ENCODE measurements around the gene IMMP2L. TPM values are rescaled to one million over a fixed set of nuclear protein-coding genes. Genes with fewer than 3 reads are reported as not detected.

IMMP2L gene
- polyA plus RNA-seq, 1 donor (not counting 4 experiments of a cell fraction or from before 2014, with no cell fraction given), result 14.1 TPM

- DNase-seq (ENCODE audit: low read depth, low spot score), result no peak
Observed at GRCh38 chr7:111184987-111185386, 377.3 kb downstream of the IMMP2L start.

GRCh38 chr7:111183321-111183720 is 379.0 kb downstream of the IMMP2L start:
- DNase-seq (ENCODE audit: low read depth, low spot score), result no peak
- TF ChIP-seq EZH2 (IDR thresholded peaks at IDR 0.05; ENCODE audit: low read length), result no peak
- TF ChIP-seq, protein P1, sequence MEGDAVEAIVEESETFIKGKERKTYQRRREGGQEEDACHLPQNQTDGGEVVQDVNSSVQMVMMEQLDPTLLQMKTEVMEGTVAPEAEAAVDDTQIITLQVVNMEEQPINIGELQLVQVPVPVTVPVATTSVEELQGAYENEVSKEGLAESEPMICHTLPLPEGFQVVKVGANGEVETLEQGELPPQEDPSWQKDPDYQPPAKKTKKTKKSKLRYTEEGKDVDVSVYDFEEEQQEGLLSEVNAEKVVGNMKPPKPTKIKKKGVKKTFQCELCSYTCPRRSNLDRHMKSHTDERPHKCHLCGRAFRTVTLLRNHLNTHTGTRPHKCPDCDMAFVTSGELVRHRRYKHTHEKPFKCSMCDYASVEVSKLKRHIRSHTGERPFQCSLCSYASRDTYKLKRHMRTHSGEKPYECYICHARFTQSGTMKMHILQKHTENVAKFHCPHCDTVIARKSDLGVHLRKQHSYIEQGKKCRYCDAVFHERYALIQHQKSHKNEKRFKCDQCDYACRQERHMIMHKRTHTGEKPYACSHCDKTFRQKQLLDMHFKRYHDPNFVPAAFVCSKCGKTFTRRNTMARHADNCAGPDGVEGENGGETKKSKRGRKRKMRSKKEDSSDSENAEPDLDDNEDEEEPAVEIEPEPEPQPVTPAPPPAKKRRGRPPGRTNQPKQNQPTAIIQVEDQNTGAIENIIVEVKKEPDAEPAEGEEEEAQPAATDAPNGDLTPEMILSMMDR (optimal IDR thresholded peaks at IDR 0.05 in 1 of 3, IDR thresholded peaks at IDR 0.05 in 1 of 3, conservative IDR thresholded peaks at IDR 0.05 in 1 of 3; ENCODE audit: extremely low read depth in 1 of 3, insufficient read depth in 2 of 3, low read length in 3 of 3), result no peak
- Histone ChIP-seq H2AFZ (ENCODE audit: control insufficient read depth, low read length) (no peak overlapping the region), H3K27ac (ENCODE audit: control insufficient read depth, insufficient read depth, low read length) (no peak overlapping the region), H4K20me1 (ENCODE audit: control insufficient read depth, extremely low read depth, insufficient read depth, low read length) (no peaks in the 10 kb centered on the region), H3K4me1 (ENCODE audit: control insufficient read depth, extremely low read depth, insufficient read depth, low read length) (no peaks in the 10 kb centered on the region), H3K9me3 (ENCODE audit: control insufficient read depth, low read depth, low read length) (no peaks in the 10 kb centered on the region), H3K27me3 (ENCODE audit: control insufficient read depth, extremely low read depth, insufficient read depth, low read length) (no peaks in the 10 kb centered on the region), H3K4me3 (ENCODE audit: control insufficient read depth in 2 of 3, extremely low read depth in 1 of 3, insufficient read depth in 2 of 3, low read depth in 1 of 3, low read length in 3 of 3) (no peak overlapping the region), H3K9me1 (ENCODE audit: control insufficient read depth, extremely low read depth, insufficient read depth, low read length) (no peaks in the 10 kb centered on the region), H3K4me2 (ENCODE audit: control insufficient read depth, extremely low read depth, insufficient read depth, low read depth, low read length) (no peak overlapping the region), H3K9ac (ENCODE audit: control insufficient read depth, extremely low read depth, insufficient read depth, low read length) (no peak overlapping the region), H3K79me2 (ENCODE audit: control insufficient read depth, insufficient read depth, low read length) (no peaks in the 10 kb centered on the region), H3K36me3 (ENCODE audit: control insufficient read depth in 2 of 2, extremely low read depth in 1 of 2, insufficient read depth in 2 of 2, low read length in 2 of 2) (no peaks in the 10 kb centered on the region)
- FAIRE-seq, result no peak
- dilution Hi-C loops (cut with MboI; ENCODE audit: extremely low pct_ligation_motif_present, low sequenced_read_pairs), result no loop called here

More at GRCh38 chr7:111184987-111185386, 377.3 kb downstream of the IMMP2L start:
- Histone ChIP-seq H3K9me1 (ENCODE audit: control insufficient read depth, extremely low read depth, insufficient read depth, low read length) (no peaks in the 10 kb centered on the region), H3K27ac (ENCODE audit: control insufficient read depth, insufficient read depth, low read length) (no peak overlapping the region), H3K27me3 (ENCODE audit: control insufficient read depth, extremely low read depth, insufficient read depth, low read length) (no peaks in the 10 kb centered on the region), H3K9ac (ENCODE audit: control insufficient read depth, extremely low read depth, insufficient read depth, low read length) (no peak overlapping the region), H3K36me3 (ENCODE audit: control insufficient read depth in 2 of 2, extremely low read depth in 1 of 2, insufficient read depth in 2 of 2, low read length in 2 of 2) (no peaks in the 10 kb centered on the region), H3K4me3 (ENCODE audit: control insufficient read depth in 2 of 3, extremely low read depth in 1 of 3, insufficient read depth in 2 of 3, low read depth in 1 of 3, low read length in 3 of 3) (no peak overlapping the region), H3K4me1 (ENCODE audit: control insufficient read depth, extremely low read depth, insufficient read depth, low read length) (no peaks in the 10 kb centered on the region), H3K9me3 (ENCODE audit: control insufficient read depth, low read depth, low read length) (no peaks in the 10 kb centered on the region), H3K79me2 (ENCODE audit: control insufficient read depth, insufficient read depth, low read length) (no peaks in the 10 kb centered on the region), H4K20me1 (ENCODE audit: control insufficient read depth, extremely low read depth, insufficient read depth, low read length) (no peaks in the 10 kb centered on the region), H3K4me2 (ENCODE audit: control insufficient read depth, extremely low read depth, insufficient read depth, low read depth, low read length) (no peak overlapping the region), H2AFZ (ENCODE audit: control insufficient read depth, low read length) (no peak overlapping the region)
- FAIRE-seq, result no peak
- dilution Hi-C loops (cut with MboI; ENCODE audit: extremely low pct_ligation_motif_present, low sequenced_read_pairs), result no loop called here
- TF ChIP-seq, protein P1 (optimal IDR thresholded peaks at IDR 0.05 in 1 of 3, IDR thresholded peaks at IDR 0.05 in 1 of 3, conservative IDR thresholded peaks at IDR 0.05 in 1 of 3; ENCODE audit: extremely low read depth in 1 of 3, insufficient read depth in 2 of 3, low read length in 3 of 3), result no peak
- TF ChIP-seq EZH2 (IDR thresholded peaks at IDR 0.05; ENCODE audit: low read length), result no peak

All from keratinocyte (primary cell).